Liver (tissue), 9 donors: ENCODE results near the gene CENPF. TPM values are rescaled to one million over a fixed set of nuclear protein-coding genes. Genes with fewer than 3 reads are reported as not detected.

Experiments used
- DNase-seq: peaks from one replicate; pipeline ENCODE4 v3.0.0-alpha.2; 2017; ENCODE audit warnings: low spot score
- H3K27ac ChIP-seq, 2 donors: one replicate each; pipeline ENCODE4 v1.7.0; 2013; ENCODE audit warnings: inconsistent platforms in 2 of 2, low read length in 2 of 2, control low read depth in 1 of 2, low read depth in 1 of 2, mild to moderate bottlenecking in 1 of 2
- H3K27me3 ChIP-seq, 4 donors: one replicate each; pipeline versions ENCODE4 v1.6.1 to v1.7.0; 2013; ENCODE audit warnings: low read length in 3 of 4, inconsistent platforms in 1 of 4, mild to moderate bottlenecking in 1 of 4, moderate library complexity in 1 of 4; ENCODE audit not compliant: control insufficient read depth in 4 of 4, insufficient read depth in 4 of 4
- H3K36me3 ChIP-seq, 4 donors: one replicate each; pipeline versions ENCODE4 v1.6.1 to v1.7.0; 2013; ENCODE audit warnings: low read length in 3 of 4, mild to moderate bottlenecking in 3 of 4, low read depth in 1 of 4, moderate library complexity in 1 of 4; ENCODE audit not compliant: control insufficient read depth in 4 of 4, insufficient read depth in 3 of 4
- H3K4me1 ChIP-seq, 4 donors: one replicate each; pipeline versions ENCODE4 v1.6.1 to v1.7.0; 2013; ENCODE audit warnings: low read length in 3 of 4, mild to moderate bottlenecking in 3 of 4, moderate library complexity in 1 of 4; ENCODE audit not compliant: control insufficient read depth in 4 of 4, insufficient read depth in 4 of 4
- H3K4me3 ChIP-seq, 3 donors: one replicate each; pipeline versions ENCODE4 v1.6.1 to v1.7.0; 2013; ENCODE audit warnings: low read length in 3 of 3, control low read depth in 1 of 3, low read depth in 1 of 3, mild to moderate bottlenecking in 1 of 3
- H3K9ac ChIP-seq, 2 donors: one replicate each; pipeline ENCODE4 v1.7.0; 2013; ENCODE audit warnings: low read length in 2 of 2, mild to moderate bottlenecking in 2 of 2, moderate library complexity in 2 of 2, control low read depth in 1 of 2, low read depth in 1 of 2
- H3K9me3 ChIP-seq, 4 donors: one replicate each; pipeline versions ENCODE4 v1.6.1 to v1.7.0; 2013; ENCODE audit warnings: low read length in 3 of 4; ENCODE audit not compliant: control insufficient read depth in 4 of 4
- EGR1 ChIP-seq, 2 donors: IDR thresholded peaks; 2 replicates each; pipeline ENCODE4 v1.6.1; 2016 to 2018; ENCODE audit warnings: antibody characterized with exemption in 2 of 2, low read depth in 2 of 2
- FOXA1 ChIP-seq: IDR thresholded peaks from 2 replicates; pipeline ENCODE4 v1.6.1; 2016; ENCODE audit warnings: antibody characterized with exemption
- FOXA2 ChIP-seq: IDR thresholded peaks from 2 replicates; pipeline ENCODE4 v1.6.1; 2016; ENCODE audit warnings: antibody characterized with exemption
- GABPA ChIP-seq, 2 donors: IDR thresholded peaks in 1 of 2; conservative IDR thresholded peaks in 1 of 2; 2 replicates each; pipeline ENCODE4 v1.6.1; 2016; ENCODE audit warnings: antibody characterized with exemption in 2 of 2, mild to moderate bottlenecking in 1 of 2, moderate library complexity in 1 of 2
- HNF4A ChIP-seq, 2 donors: conservative IDR thresholded peaks; 2 replicates each; pipeline ENCODE4 v1.6.1; 2016; ENCODE audit warnings: antibody characterized with exemption in 2 of 2, mild to moderate bottlenecking in 2 of 2
- JUND ChIP-seq, 2 donors: IDR thresholded peaks; 2 replicates each; pipeline ENCODE4 v1.6.1; 2016; ENCODE audit warnings: antibody characterized with exemption in 2 of 2
- RAD21 ChIP-seq, 2 donors: IDR thresholded peaks; 2 replicates each; pipeline ENCODE4 v1.6.1; 2016; ENCODE audit warnings: antibody characterized with exemption in 2 of 2, mild to moderate bottlenecking in 2 of 2
- RXRA ChIP-seq, 2 donors: IDR thresholded peaks; 2 replicates each; pipeline ENCODE4 v1.6.1; 2017 to 2018; ENCODE audit warnings: antibody characterized with exemption in 2 of 2, mild to moderate bottlenecking in 1 of 2
- SP1 ChIP-seq: IDR thresholded peaks from 2 replicates; pipeline ENCODE4 v1.6.1; 2018; ENCODE audit warnings: antibody characterized with exemption, mild to moderate bottlenecking
- TAF1 ChIP-seq: conservative IDR thresholded peaks from 2 replicates; pipeline ENCODE4 v1.6.1; 2016; ENCODE audit warnings: antibody characterized with exemption, mild to moderate bottlenecking
- YY1 ChIP-seq: IDR thresholded peaks from 2 replicates; pipeline ENCODE4 v1.6.1; 2016; ENCODE audit warnings: antibody characterized with exemption, mild to moderate bottlenecking
- WGBS: extraction: QIAGEN DNeasy Blood & Tissue Kit; methylation state at CpG from one replicate; pipeline ENCODE4 v1.1.7; 2013; 5-methylcytosine and 5-hydroxymethylcytosine counted together
- polyA plus RNA-seq, 2 donors: library from polyadenylated mRNA; stranded (reverse) in 1 of 2; unstranded in 1 of 2; fragments of 200-250 nt in 1 of 2; fragments of >200 nt in 1 of 2; fragmentation: Nextera tagmentation in 1 of 2; extraction: Ambion mirVana in 1 of 2; gene quantifications; one replicate each; pipeline versions ENCODE4 v1.2.1 to v1.2.3, GENCODE V29; 2013 to 2015
- total RNA-seq, 2 donors: library from RNA; depleted of rRNA; stranded (reverse); fragments of >200 nt; gene quantifications; one replicate each; pipeline ENCODE4 v1.2.3, GENCODE V29; 2014
- TF ChIP-seq, protein P1 (sequence below): IDR thresholded peaks from 2 replicates; pipeline ENCODE4 v1.6.1; 2016; ENCODE audit warnings: antibody characterized with exemption
- TF ChIP-seq, protein P2 (sequence below): IDR thresholded peaks from 2 replicates; pipeline ENCODE4 v1.6.1; 2016; ENCODE audit warnings: antibody characterized with exemption
- TF ChIP-seq, protein P3 (sequence below): fragments of 150-350 bp; IDR thresholded peaks from 2 replicates; pipeline ENCODE4 v1.5.1; 2017; ENCODE audit warnings: improper control_type of control experiment, low read depth, low read length; ENCODE audit not compliant: missing input control
- TF ChIP-seq, protein P4 (sequence below): IDR thresholded peaks from 2 replicates; pipeline ENCODE4 v1.6.1; 2016; ENCODE audit warnings: antibody characterized with exemption
- donor health status: healthy.
- donor health status: healthy.
- donor health status: healthy.
- donor health status: healthy.
- donor health status: healthy.

Gene CENPF
- total and polyA plus RNA-seq, 4 donors: 0.08 to 47.3 (median 1.5) TPM

DNA sequence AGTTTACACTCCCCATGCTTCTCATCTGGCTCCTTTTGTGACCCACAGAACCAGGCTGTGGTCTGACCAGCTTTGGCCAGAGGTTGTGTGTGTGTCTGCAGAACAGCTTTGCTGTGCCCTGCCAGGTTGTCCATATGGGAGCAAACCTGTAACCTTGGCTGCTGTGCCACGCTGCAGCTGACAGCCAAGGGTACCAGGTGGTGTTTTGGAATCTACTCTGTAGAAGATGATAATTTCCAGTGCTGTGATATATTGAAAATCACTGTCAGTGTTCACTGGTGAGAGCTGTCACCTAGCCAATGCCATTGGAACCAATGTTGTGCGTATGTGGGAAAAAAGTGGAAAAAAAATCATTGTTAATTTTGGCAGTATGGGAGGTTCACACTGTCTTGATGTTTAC lies 18.2 kb downstream of the CENPF start:
- H3K36me3 ChIP-seq: no peaks in the 10 kb centered on the region

DNA sequence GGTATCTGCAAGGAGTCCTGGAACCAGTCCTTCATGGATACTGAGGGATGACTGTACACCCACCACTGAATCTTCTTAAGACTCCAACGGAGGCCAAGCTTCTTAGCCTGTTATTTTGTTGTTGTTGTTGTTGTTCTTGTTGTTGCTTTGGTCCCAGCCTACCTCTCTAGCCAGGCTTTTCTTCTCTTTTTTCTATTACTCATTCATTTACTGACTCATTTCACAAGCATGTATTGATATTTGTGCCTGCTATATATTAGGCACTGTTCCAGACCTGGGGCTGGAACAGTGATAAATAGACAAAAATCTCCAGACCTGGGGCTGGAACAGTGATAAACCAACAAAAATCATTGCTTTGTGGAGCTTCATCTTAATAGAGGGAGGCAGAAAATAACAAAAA lies 20.4 kb downstream of the CENPF start:
- Histone ChIP-seq H3K4me1 (peaks cover 0 to 7% (median under 1%) of the 10 kb centered on the region in 4 donors), H3K9me3 (no peaks in the 10 kb centered on the region), H3K4me3 (no peak overlapping the region), H3K27ac (no peak overlapping the region), H3K27me3 (no peaks in the 10 kb centered on the region), H3K9ac (no peak overlapping the region), H3K36me3 (no peaks in the 10 kb centered on the region)
- DNase-seq: no peak
- TF ChIP-seq HNF4A (conservative IDR thresholded peaks at IDR 0.05): no peak
- TF ChIP-seq, protein P1, sequence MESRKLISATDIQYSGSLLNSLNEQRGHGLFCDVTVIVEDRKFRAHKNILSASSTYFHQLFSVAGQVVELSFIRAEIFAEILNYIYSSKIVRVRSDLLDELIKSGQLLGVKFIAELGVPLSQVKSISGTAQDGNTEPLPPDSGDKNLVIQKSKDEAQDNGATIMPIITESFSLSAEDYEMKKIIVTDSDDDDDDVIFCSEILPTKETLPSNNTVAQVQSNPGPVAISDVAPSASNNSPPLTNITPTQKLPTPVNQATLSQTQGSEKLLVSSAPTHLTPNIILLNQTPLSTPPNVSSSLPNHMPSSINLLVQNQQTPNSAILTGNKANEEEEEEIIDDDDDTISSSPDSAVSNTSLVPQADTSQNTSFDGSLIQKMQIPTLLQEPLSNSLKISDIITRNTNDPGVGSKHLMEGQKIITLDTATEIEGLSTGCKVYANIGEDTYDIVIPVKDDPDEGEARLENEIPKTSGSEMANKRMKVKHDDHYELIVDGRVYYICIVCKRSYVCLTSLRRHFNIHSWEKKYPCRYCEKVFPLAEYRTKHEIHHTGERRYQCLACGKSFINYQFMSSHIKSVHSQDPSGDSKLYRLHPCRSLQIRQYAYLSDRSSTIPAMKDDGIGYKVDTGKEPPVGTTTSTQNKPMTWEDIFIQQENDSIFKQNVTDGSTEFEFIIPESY: no peak
- TF ChIP-seq, protein P2, sequence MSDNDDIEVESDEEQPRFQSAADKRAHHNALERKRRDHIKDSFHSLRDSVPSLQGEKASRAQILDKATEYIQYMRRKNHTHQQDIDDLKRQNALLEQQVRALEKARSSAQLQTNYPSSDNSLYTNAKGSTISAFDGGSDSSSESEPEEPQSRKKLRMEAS: no peak
- no peak for TF ChIP-seq FOXA1
- TF ChIP-seq JUND (IDR thresholded peaks at IDR 0.05): no peak
- 96% methylated on average over 1 of the region's 1 CpG for WGBS

More for the DNA sequence above, 18.2 kb downstream of the CENPF start:
- Histone ChIP-seq H3K4me3 (no peak overlapping the region), H3K27ac (no peak overlapping the region), H3K9me3 (no peaks in the 10 kb centered on the region), H3K27me3 (no peaks in the 10 kb centered on the region), H3K4me1 (no peaks in the 10 kb centered on the region), H3K9ac (no peak overlapping the region)
- 100% methylated on average over 2 of the region's 2 CpGs for WGBS
- TF ChIP-seq RAD21 (IDR thresholded peaks at IDR 0.05) (no peak), GABPA (IDR thresholded peaks at IDR 0.05 in 1 of 2, conservative IDR thresholded peaks at IDR 0.05 in 1 of 2) (no peak), FOXA2 (no peak), FOXA1 (no peak), HNF4A (conservative IDR thresholded peaks at IDR 0.05) (no peak), SP1 (no peak), RXRA (IDR thresholded peaks at IDR 0.05) (no peak), YY1 (no peak), TAF1 (no peak), EGR1 (IDR thresholded peaks at IDR 0.05; ENCODE audit: low read depth in 2 of 2) (no peak)
- TF ChIP-seq, protein P2: no peak
- TF ChIP-seq, protein P3, sequence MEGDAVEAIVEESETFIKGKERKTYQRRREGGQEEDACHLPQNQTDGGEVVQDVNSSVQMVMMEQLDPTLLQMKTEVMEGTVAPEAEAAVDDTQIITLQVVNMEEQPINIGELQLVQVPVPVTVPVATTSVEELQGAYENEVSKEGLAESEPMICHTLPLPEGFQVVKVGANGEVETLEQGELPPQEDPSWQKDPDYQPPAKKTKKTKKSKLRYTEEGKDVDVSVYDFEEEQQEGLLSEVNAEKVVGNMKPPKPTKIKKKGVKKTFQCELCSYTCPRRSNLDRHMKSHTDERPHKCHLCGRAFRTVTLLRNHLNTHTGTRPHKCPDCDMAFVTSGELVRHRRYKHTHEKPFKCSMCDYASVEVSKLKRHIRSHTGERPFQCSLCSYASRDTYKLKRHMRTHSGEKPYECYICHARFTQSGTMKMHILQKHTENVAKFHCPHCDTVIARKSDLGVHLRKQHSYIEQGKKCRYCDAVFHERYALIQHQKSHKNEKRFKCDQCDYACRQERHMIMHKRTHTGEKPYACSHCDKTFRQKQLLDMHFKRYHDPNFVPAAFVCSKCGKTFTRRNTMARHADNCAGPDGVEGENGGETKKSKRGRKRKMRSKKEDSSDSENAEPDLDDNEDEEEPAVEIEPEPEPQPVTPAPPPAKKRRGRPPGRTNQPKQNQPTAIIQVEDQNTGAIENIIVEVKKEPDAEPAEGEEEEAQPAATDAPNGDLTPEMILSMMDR: no peak
- TF ChIP-seq, protein P4, sequence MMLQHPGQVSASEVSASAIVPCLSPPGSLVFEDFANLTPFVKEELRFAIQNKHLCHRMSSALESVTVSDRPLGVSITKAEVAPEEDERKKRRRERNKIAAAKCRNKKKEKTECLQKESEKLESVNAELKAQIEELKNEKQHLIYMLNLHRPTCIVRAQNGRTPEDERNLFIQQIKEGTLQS: no peak
- TF ChIP-seq, protein P1: no peak
- DNase-seq: no peak
